ENCODE data around the gene NUS1. TPM values are rescaled to one million over a fixed set of nuclear protein-coding genes. Genes with fewer than 3 reads are reported as not detected.
"Not testable (repeated sequence)": the region's sequence is repeated elsewhere in the genome, so short reads cannot be mapped to it uniquely, and the experiment has no call there.

NUS1 gene
- total RNA-seq, 1 donor from 2014 or later: 19.4 TPM

DNA sequence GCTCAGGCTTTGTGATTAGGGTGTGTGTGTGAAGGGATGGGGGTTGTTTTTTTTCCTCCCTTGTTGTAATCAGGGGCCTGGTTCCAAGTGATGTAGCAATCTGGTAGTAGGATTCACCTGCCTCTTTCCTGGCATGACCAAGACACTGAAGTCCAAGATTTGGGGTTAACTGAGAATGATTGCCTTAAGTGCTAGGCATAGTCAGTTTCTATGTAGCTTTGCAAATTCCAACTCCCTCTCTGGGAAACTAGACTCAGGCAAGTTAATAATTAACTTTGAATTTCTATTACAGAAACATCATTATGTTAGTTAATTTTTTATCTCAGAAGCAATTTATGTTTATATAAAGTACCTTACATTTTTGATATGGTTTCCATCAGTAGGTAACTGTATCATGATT is 43.6 kb downstream of the NUS1 start:
- no peak for ATAC-seq

GRCh38 chr6:117721520-117721919 is 46.3 kb downstream of the NUS1 start:
- ATAC-seq: not testable (repeated sequence)

- no peak for ATAC-seq
These were observed 53.4 kb downstream of the NUS1 start for GRCh38 chr6:117728626-117729025.

- no peak for ATAC-seq
These were observed 54.3 kb downstream of the NUS1 start for GRCh38 chr6:117729613-117730012.

GRCh38 chr6:117733341-117733740 is 58.1 kb downstream of the NUS1 start:
- ATAC-seq: no peak

- ATAC-seq: no peak
These were observed 64.6 kb downstream of the NUS1 start for GRCh38 chr6:117739869-117740268.

DNA sequence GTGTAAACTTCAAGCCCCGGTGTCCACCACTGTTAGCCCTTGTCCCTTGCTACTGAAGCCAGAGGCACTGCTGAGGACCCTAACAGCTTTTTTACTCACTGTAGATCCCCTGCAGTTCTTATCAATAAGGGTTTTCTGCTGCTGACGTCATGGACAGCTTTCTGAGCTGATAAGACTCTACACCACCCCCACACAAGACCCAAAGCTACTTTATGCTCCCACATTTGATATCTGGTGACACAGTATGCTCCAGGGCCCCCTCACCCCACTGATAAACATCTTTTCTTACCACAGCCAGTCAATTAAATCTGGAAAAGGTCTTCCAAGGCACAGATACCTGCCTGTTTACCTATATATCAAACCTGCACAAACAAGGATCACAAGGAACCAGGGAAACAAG is 65.3 kb downstream of the NUS1 start:
- no peak for ATAC-seq

DNA sequence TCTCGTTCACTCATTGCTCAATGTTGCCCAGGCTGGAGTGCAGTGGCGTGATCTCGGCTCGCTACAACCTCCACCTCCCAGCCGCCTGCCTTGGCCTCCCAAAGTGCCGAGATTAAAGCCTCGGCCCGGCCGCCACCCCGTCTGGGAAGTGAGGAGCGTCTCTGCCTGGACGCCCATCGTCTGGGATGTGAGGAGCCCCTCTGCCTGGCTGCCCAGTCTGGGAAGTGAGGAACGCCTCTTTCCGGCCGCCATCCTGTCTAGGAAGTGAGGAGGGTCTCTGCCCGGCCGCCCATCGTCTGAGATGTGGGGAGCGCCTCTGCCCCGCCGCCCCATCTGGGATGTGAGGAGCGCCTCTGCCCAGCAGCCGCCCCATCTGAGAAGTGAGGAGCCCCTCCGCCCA is 75.4 kb downstream of the NUS1 start:
- not testable (repeated sequence) for ATAC-seq

Other genes starting within 250 kb of the NUS1 start
- gene ROS1, start 249.5 kb upstream of the NUS1 start, total RNA-seq: 0.04 TPM
- gene DCBLD1, start 192.8 kb upstream of the NUS1 start, total RNA-seq: 9.5 TPM
- gene GOPC, start 73.0 kb upstream of the NUS1 start, total RNA-seq: 11.3 TPM
- not detected for gene SLC35F1, start 231.8 kb downstream of the NUS1 start, total RNA-seq

All from esophagus mucosa (tissue), 1 donor.